ENCODE data around the gene TEX19.
"Not testable (repeated sequence)": the region's sequence is repeated elsewhere in the genome, so short reads cannot be mapped to it uniquely, and the experiment has no call there.

Gene TEX19

GRCh38 chr17:82338858-82339633, 20.0 kb upstream of the TEX19 start:
- DNase-seq, result no peak

- DNase-seq, result no peak
These were observed 19.1 kb upstream of the TEX19 start for GRCh38 chr17:82339634-82340580.

GRCh38 chr17:82342361-82343079, 16.5 kb upstream of the TEX19 start:
- no peak for DNase-seq

- DNase-seq, result no peak
These were observed 15.5 kb upstream of the TEX19 start for GRCh38 chr17:82343560-82343959.

- DNase-seq, result no peak
These were observed 14.7 kb upstream of the TEX19 start for GRCh38 chr17:82344175-82344907.

GRCh38 chr17:82345151-82345976, 13.7 kb upstream of the TEX19 start:
- DNase-seq, result no peak

GRCh38 chr17:82346342-82347300, 12.4 kb upstream of the TEX19 start:
- no peak for DNase-seq

GRCh38 chr17:82347994-82348393, 11.1 kb upstream of the TEX19 start:
- not testable (repeated sequence) for DNase-seq

GRCh38 chr17:82348434-82348833, 10.6 kb upstream of the TEX19 start:
- DNase-seq, result no peak

- DNase-seq, result no peak
These were observed 10.2 kb upstream of the TEX19 start for GRCh38 chr17:82348866-82349265.

GRCh38 chr17:82349287-82349701, 9.8 kb upstream of the TEX19 start:
- no peak for DNase-seq

- DNase-seq, result no peak
These were observed 8.6 kb upstream of the TEX19 start for GRCh38 chr17:82350182-82351030.

- DNase-seq, result no peak
These were observed 7.8 kb upstream of the TEX19 start for GRCh38 chr17:82351254-82351712.

GRCh38 chr17:82351713-82352488, 7.1 kb upstream of the TEX19 start:
- DNase-seq, result peak; percentile 77

GRCh38 chr17:82353484-82353883, 5.6 kb upstream of the TEX19 start:
- DNase-seq, result no peak

- no peak for DNase-seq
These were observed 4.2 kb upstream of the TEX19 start for GRCh38 chr17:82354804-82355308.

- no peak for DNase-seq
These were observed 3.1 kb upstream of the TEX19 start for GRCh38 chr17:82355770-82356427.
